Measurements from ENCODE around the gene MYNN. TPM values are rescaled to one million over a fixed set of nuclear protein-coding genes. Genes with fewer than 3 reads are reported as not detected.

Gene MYNN
- total RNA-seq, 5 donors from 2014 or later (not counting 1 experiment from before 2014, with no cell fraction given): 15.1 to 20.3 (median 17.6) TPM

DNA sequence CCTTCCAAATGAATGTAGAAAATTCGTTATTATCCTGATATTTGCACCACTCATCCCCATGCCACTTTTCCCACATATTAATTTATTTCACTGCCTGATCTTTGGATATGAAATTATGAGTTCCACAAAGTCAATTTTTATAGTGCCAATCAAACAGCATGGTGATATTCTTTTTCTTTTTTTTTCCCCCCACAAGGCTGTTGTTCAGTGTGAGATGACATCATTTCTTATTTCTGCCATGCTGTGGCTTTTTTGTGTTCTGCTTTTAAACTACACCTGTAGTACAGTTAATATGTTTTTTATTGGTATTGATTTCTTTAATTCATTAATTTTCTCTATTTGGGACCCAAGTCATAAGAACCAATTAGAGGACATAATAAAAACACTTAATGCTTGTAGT is 14.6 kb downstream of the MYNN start:
- Histone ChIP-seq H3K27me3 (replicated peaks in 1 of 2; ENCODE audit: control insufficient read depth in 2 of 2, extremely low read depth in 1 of 2, insufficient read depth in 2 of 2, low read length in 1 of 2) (no peaks in the 10 kb centered on the region), H3K36me3 (ENCODE audit: control insufficient read depth in 2 of 2, extremely low read depth in 1 of 2, insufficient read depth in 1 of 2, low read length in 1 of 2) (peaks cover 0 to 33% of the 10 kb centered on the region in 2 donors), H3K9me3 (no peaks in the 10 kb centered on the region), H3K4me3 (ENCODE audit: control insufficient read depth in 1 of 2, extremely low read depth in 1 of 2, low read length in 1 of 2) (no peak overlapping the region), H3K4me1 (ENCODE audit: control insufficient read depth in 1 of 2, extremely low read depth in 1 of 2, insufficient read depth in 2 of 2, low read length in 2 of 2) (no peaks in the 10 kb centered on the region), H3K27ac (ENCODE audit: low read length) (no peak overlapping the region)
- WGBS (ENCODE audit: insufficient coverage): no CpG with 5 or more reads among the region's 1 CpG
- Mint-ChIP-seq H3K36me3 (peaks cover 43% of the 10 kb centered on the region), H3K4me1 (peaks cover 0 to 7% (median 2%) of the 10 kb centered on the region in 3 donors), H3K27ac (no peak overlapping the region), H3K27me3 (no peaks in the 10 kb centered on the region), H3K4me3 (no peak overlapping the region), H3K9me3 (no peaks in the 10 kb centered on the region)
- no peak for DNase-seq
- ChIA-PET CTCF (no interaction called here), POLR2A (no interaction called here)
- ATAC-seq (replicated peaks in 1 of 4): no peak

DNA sequence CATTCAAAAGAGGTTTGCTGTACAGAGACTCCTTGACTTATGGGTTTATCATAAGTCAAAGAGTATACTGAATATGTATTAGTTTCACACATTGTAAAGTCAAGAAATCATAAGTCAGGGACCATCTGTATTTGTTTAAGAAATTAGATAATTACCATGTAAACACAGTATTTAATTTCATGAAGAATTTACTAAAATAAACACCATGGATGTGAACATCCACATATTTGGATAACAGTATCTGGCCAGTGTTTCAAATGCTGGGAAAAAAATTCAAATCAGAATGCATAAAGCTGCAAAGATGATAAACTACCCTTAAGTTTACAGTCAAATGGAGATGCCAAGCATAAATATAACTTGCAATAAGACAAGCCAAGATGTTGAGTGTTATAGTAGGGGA is 17.0 kb downstream of the MYNN start:
- peaks cover 0 to 21% of the 10 kb centered on the region in 2 donors for H3K36me3 ChIP-seq (ENCODE audit: control insufficient read depth in 2 of 2, extremely low read depth in 1 of 2, insufficient read depth in 1 of 2, low read length in 1 of 2)
- no peak overlapping the region for H3K4me3 Mint-ChIP-seq
- no peaks in the 10 kb centered on the region for H3K9me3 Mint-ChIP-seq
- no peak overlapping the region for H3K27ac Mint-ChIP-seq
- no peak overlapping the region for H3K4me3 ChIP-seq (ENCODE audit: control insufficient read depth in 1 of 2, extremely low read depth in 1 of 2, low read length in 1 of 2)
- peaks cover 40% of the 10 kb centered on the region for H3K36me3 Mint-ChIP-seq
- no peak for ATAC-seq (replicated peaks in 1 of 4)
- H3K27me3 Mint-ChIP-seq: no peaks in the 10 kb centered on the region
- ChIA-PET POLR2A (no interaction called here), CTCF (interaction anchor here in 1 of 2 donors (1.3 kb wide), 1 partner anchor 72 kb away, joined by 4 read pairs; no protein-coding TSS in a partner anchor)
- no peak for DNase-seq
- H3K4me1 Mint-ChIP-seq: peaks cover 0 to 7% (median 2%) of the 10 kb centered on the region in 3 donors
- H3K27me3 ChIP-seq (replicated peaks in 1 of 2; ENCODE audit: control insufficient read depth in 2 of 2, extremely low read depth in 1 of 2, insufficient read depth in 2 of 2, low read length in 1 of 2): no peaks in the 10 kb centered on the region
- no peaks in the 10 kb centered on the region for H3K4me1 ChIP-seq (ENCODE audit: control insufficient read depth in 1 of 2, extremely low read depth in 1 of 2, insufficient read depth in 2 of 2, low read length in 2 of 2)
- H3K27ac ChIP-seq (ENCODE audit: low read length): no peak overlapping the region
- H3K9me3 ChIP-seq: no peaks in the 10 kb centered on the region

DNA sequence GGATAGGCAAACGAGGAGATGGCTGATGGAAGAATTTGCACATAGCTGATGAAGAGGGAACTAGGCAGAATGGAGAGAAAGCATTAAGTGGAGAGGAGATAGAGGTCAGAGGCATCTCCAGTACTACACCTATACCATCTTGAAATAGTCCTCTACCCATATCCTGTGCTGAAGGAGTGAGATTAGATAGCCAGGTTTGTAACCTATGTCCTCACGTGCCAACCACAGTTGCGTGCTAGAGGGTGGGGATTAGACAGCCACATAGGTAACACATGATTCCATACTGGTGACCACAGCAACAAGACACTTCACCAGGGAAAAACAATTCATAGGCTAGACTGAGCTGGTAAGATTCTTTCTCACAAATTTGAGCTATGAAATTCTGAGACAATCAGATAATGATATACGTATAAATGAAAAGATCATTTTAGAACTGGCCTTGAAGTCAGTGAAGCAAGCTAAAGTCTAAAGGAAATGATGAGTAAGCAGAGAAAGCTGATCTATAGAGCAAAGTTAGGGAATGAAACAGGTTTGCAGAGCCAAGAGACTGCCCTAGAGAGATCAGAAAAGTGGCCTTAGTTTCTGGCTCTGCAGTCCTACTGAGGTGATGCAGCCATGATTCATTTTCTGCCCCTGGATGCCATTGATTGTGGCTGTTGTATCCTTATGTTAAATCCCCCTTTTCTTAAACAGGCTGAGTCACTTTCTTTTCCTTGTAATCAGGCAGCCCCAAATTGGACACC is 17.7 kb downstream of the MYNN start:
- Histone ChIP-seq H3K27ac (ENCODE audit: low read length) (no peak overlapping the region), H3K4me3 (ENCODE audit: control insufficient read depth in 1 of 2, extremely low read depth in 1 of 2, low read length in 1 of 2) (no peak overlapping the region), H3K4me1 (ENCODE audit: control insufficient read depth in 1 of 2, extremely low read depth in 1 of 2, insufficient read depth in 2 of 2, low read length in 2 of 2) (no peaks in the 10 kb centered on the region), H3K9me3 (no peaks in the 10 kb centered on the region), H3K36me3 (ENCODE audit: control insufficient read depth in 2 of 2, extremely low read depth in 1 of 2, insufficient read depth in 1 of 2, low read length in 1 of 2) (peaks cover 0 to 16% of the 10 kb centered on the region in 2 donors), H3K27me3 (replicated peaks in 1 of 2; ENCODE audit: control insufficient read depth in 2 of 2, extremely low read depth in 1 of 2, insufficient read depth in 2 of 2, low read length in 1 of 2) (no peaks in the 10 kb centered on the region)
- H3K27me3 Mint-ChIP-seq: no peaks in the 10 kb centered on the region
- POLR2A ChIA-PET: no interaction called here
- H3K36me3 Mint-ChIP-seq: peaks cover 34% of the 10 kb centered on the region
- CTCF ChIA-PET: interaction anchor here in 1 of 2 donors (1.3 kb wide), 1 partner anchor 71 kb away, joined by 4 read pairs; no protein-coding TSS in a partner anchor
- no peaks in the 10 kb centered on the region for H3K9me3 Mint-ChIP-seq
- no peak overlapping the region for H3K27ac Mint-ChIP-seq
- WGBS (ENCODE audit: insufficient coverage): 80% methylated on average over 2 of the region's 4 CpGs
- no peak for ATAC-seq (replicated peaks in 1 of 4)
- no peak overlapping the region for H3K4me3 Mint-ChIP-seq
- H3K4me1 Mint-ChIP-seq: peaks cover 0 to 7% (median 2%) of the 10 kb centered on the region in 3 donors
- DNase-seq: no peak

DNA sequence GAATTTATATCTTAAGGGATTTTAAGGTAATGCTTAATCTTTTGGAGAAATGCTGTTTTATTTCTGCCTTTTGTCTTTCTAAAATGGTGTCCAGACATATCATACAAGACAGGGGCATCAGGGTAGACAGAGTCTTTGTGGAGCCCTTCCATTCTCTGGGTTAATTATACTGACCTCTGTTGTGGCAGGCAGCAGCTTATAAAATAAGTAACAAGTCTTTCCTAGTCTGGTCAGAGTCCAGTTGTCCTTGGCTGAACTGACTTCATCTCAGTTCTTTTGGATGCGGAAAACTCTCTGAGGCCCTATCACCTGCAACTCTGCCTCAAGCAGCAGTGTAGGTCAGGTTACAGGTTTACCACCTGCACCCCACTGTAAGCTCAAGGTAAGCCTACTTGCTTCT is 19.2 kb downstream of the MYNN start:
- H3K4me1 Mint-ChIP-seq: peaks cover 0 to 4% (median 2%) of the 10 kb centered on the region in 3 donors
- H3K27me3 Mint-ChIP-seq: no peaks in the 10 kb centered on the region
- Histone ChIP-seq H3K27ac (ENCODE audit: low read length) (no peak overlapping the region), H3K27me3 (replicated peaks in 1 of 2; ENCODE audit: control insufficient read depth in 2 of 2, extremely low read depth in 1 of 2, insufficient read depth in 2 of 2, low read length in 1 of 2) (no peaks in the 10 kb centered on the region), H3K9me3 (no peaks in the 10 kb centered on the region), H3K4me3 (ENCODE audit: control insufficient read depth in 1 of 2, extremely low read depth in 1 of 2, low read length in 1 of 2) (no peak overlapping the region), H3K4me1 (ENCODE audit: control insufficient read depth in 1 of 2, extremely low read depth in 1 of 2, insufficient read depth in 2 of 2, low read length in 2 of 2) (no peaks in the 10 kb centered on the region), H3K36me3 (ENCODE audit: control insufficient read depth in 2 of 2, extremely low read depth in 1 of 2, insufficient read depth in 1 of 2, low read length in 1 of 2) (peaks cover 0 to 5% of the 10 kb centered on the region in 2 donors)
- WGBS (ENCODE audit: insufficient coverage): 80% methylated on average over 1 of the region's 1 CpG
- ATAC-seq (replicated peaks in 1 of 4) (no peak), DNase-seq (no peak)
- H3K27ac Mint-ChIP-seq: no peak overlapping the region
- H3K4me3 Mint-ChIP-seq: no peak overlapping the region
- H3K9me3 Mint-ChIP-seq: no peaks in the 10 kb centered on the region
- ChIA-PET POLR2A (no interaction called here), CTCF (no interaction called here)
- peaks cover 22% of the 10 kb centered on the region for H3K36me3 Mint-ChIP-seq

DNA sequence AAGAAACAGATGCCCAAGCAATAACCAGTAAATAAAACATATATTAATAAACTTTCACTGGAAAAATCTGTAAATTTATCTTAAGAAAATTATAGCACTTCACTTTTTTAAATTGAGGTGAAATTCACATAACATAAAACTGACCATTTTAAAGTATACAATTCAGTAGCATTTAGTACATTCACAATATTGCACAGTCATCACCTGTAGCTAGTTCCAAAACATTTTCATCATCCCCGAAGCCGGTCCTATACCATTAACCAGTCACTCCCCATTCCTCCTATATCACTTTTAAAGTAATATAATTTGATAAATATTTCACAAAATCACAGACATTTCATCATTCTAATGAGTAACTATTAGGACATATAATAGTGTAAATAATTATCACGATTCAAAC is 31.5 kb downstream of the MYNN start:
- Histone ChIP-seq H3K27me3 (replicated peaks in 1 of 2; ENCODE audit: control insufficient read depth in 2 of 2, extremely low read depth in 1 of 2, insufficient read depth in 2 of 2, low read length in 1 of 2) (no peaks in the 10 kb centered on the region), H3K36me3 (ENCODE audit: control insufficient read depth in 2 of 2, extremely low read depth in 1 of 2, insufficient read depth in 1 of 2, low read length in 1 of 2) (no peaks in the 10 kb centered on the region), H3K27ac (ENCODE audit: low read length) (no peak overlapping the region), H3K9me3 (no peaks in the 10 kb centered on the region), H3K4me3 (ENCODE audit: control insufficient read depth in 1 of 2, extremely low read depth in 1 of 2, low read length in 1 of 2) (no peak overlapping the region), H3K4me1 (ENCODE audit: control insufficient read depth in 1 of 2, extremely low read depth in 1 of 2, insufficient read depth in 2 of 2, low read length in 2 of 2) (no peaks in the 10 kb centered on the region)
- H3K27ac Mint-ChIP-seq: no peak overlapping the region
- no peaks in the 10 kb centered on the region for H3K27me3 Mint-ChIP-seq
- ChIA-PET POLR2A (no interaction called here), CTCF (no interaction called here)
- H3K4me1 Mint-ChIP-seq: peaks cover 3 to 6% (median 4%) of the 10 kb centered on the region in 3 donors
- WGBS (ENCODE audit: insufficient coverage): no CpG with 5 or more reads among the region's 3 CpGs
- H3K36me3 Mint-ChIP-seq: no peaks in the 10 kb centered on the region
- DNase-seq: no peak
- no peaks in the 10 kb centered on the region for H3K9me3 Mint-ChIP-seq
- H3K4me3 Mint-ChIP-seq: no peak overlapping the region
- no peak for ATAC-seq (replicated peaks in 1 of 4)

DNA sequence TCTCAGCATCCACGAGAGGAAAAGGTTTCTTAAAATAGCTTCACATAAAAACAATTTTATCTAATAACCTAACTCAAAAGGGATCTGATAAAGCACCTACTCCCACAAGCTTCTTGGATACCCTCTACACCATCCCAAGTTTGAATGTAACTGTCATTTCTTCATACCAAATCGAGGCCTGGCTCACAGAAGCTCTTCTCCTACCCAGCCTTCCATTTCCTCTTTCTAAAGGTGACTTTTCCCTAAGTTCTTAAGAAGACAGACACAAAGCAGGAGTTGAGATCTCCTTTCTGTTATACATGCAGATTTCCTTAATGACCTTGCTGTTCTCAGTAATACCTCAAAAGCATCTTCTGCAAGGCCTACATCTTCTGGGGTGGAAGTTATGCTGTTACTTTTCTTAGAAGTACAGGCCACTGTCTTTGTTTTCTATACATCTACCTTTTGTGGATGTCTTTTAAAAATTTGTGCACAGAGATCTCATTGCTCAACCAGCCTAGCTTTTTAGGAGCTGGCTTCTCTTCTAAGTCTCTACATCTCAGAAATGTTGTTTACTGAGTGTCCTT is 36.1 kb downstream of the MYNN start:
- no peaks in the 10 kb centered on the region for H3K9me3 ChIP-seq
- no peak for ATAC-seq (replicated peaks in 1 of 4)
- no peaks in the 10 kb centered on the region for H3K36me3 ChIP-seq (ENCODE audit: control insufficient read depth in 2 of 2, extremely low read depth in 1 of 2, insufficient read depth in 1 of 2, low read length in 1 of 2)
- POLR2A ChIA-PET: interaction anchor here (0.6 kb wide), 4 partner anchors 16 to 1627 kb away, joined by 4 to 7 read pairs (median 5); no protein-coding TSS in a partner anchor
- WGBS (ENCODE audit: insufficient coverage): 60% methylated on average over 1 of the region's 2 CpGs
- no peak for DNase-seq
- no peak overlapping the region for H3K4me3 Mint-ChIP-seq
- H3K27ac Mint-ChIP-seq: no peak overlapping the region
- peaks cover 0 to 2% of the 10 kb centered on the region in 2 donors for H3K27me3 Mint-ChIP-seq
- CTCF ChIA-PET: interaction anchor here in 1 of 2 donors (0.6 to 0.8 kb wide), 4 partner anchors 35 to 244 kb away, joined by 3 to 5 read pairs (median 4); partner anchors contain the start of gene MECOM
- no peaks in the 10 kb centered on the region for H3K36me3 Mint-ChIP-seq
- H3K27ac ChIP-seq (ENCODE audit: low read length): no peak overlapping the region
- H3K9me3 Mint-ChIP-seq: no peaks in the 10 kb centered on the region
- H3K4me1 Mint-ChIP-seq: peaks cover 26 to 28% (median 26%) of the 10 kb centered on the region in 3 donors
- H3K4me3 ChIP-seq (ENCODE audit: control insufficient read depth in 1 of 2, extremely low read depth in 1 of 2, low read length in 1 of 2): no peak overlapping the region
- peaks cover 0 to 8% of the 10 kb centered on the region in 2 experiments for H3K27me3 ChIP-seq (replicated peaks in 1 of 2; ENCODE audit: control insufficient read depth in 2 of 2, extremely low read depth in 1 of 2, insufficient read depth in 2 of 2, low read length in 1 of 2)
- H3K4me1 ChIP-seq (ENCODE audit: control insufficient read depth in 1 of 2, extremely low read depth in 1 of 2, insufficient read depth in 2 of 2, low read length in 2 of 2): peaks cover 3 to 26% of the 10 kb centered on the region in 2 experiments
